NCI-H345 treated with DMSO at 0.1 percent for 48 hours (cell line): Measurements from ENCODE around the gene CSTF3.
"Not testable (repeated sequence)": the region's sequence is repeated elsewhere in the genome, so short reads cannot be mapped to it uniquely, and the experiment has no call there.

Experiments used
- DNase-seq: peaks from one replicate; lab custom pipeline; 2025; ENCODE audit not compliant: unreplicated experiment; lab: John Stamatoyannopoulos, UW

The CSTF3 gene

GRCh38 chr11:33161120-33162005, at the start of gene CSTF3:
Gene CSTF3, minus strand, starts transcription at chr11:33161480. Its CDS starts 155 bp downstream, at chr11:33161325.
- DNase-seq: peak; percentile 97

DNA sequence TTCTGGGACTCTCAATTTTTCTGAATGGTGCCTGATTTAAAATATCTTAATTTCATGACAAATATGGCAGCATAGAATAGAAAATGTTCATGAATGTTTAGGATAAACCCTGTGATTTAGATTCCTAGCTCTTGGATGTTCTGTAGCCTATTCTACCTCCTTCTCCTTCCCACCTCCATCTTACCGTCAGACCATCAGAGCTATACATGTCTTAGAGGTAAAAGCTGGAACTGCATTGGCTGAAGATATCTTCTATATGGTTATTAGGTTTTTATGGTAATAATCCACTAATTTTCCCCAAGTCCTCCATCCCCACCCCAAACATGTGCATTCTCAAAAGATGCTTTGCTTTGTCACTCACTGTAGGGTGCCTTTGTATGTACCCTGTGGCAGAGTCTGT, 46.9 kb upstream of the CSTF3 start:
- DNase-seq: no peak

GRCh38 chr11:33207408-33207985, 46.2 kb upstream of the CSTF3 start:
- no peak for DNase-seq

DNA sequence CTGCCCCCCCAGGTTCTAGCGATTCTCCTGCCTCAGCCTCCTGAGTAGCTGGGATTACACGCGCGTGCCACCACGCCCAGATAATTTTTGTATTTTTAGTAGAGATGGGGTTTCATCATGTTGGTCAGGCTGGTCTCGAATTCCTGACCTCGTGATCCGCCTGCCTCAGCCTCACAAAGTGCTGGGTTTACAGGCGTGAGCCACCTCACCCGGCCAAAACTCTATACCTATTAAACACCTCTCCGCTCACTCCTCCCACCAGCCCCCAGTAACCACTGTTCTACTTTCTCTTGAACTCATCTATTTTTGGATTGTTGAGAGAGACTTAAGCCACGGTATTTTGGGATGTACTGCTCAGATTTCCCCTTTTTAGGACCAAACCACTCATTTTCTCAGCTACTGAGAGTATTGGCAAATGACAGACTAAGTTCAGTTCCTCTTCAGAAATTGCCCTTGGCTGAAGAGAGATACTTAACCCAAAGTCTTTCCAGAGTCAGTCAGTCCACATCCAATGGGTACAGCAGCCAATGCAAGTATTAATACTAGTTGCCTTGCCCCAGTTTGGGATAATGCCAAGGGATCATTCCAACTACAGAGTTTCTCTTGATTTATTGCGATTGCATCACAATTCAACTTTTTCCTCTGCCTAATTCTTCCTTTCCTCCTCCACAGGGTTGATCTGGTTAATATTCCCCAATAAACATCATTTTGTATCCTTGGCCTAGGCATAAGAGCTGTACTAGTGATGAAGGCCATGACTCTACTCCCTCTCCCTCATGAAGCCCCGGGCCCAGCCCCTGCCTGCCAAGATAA, 36.8 kb upstream of the CSTF3 start:
- DNase-seq: no peak

DNA sequence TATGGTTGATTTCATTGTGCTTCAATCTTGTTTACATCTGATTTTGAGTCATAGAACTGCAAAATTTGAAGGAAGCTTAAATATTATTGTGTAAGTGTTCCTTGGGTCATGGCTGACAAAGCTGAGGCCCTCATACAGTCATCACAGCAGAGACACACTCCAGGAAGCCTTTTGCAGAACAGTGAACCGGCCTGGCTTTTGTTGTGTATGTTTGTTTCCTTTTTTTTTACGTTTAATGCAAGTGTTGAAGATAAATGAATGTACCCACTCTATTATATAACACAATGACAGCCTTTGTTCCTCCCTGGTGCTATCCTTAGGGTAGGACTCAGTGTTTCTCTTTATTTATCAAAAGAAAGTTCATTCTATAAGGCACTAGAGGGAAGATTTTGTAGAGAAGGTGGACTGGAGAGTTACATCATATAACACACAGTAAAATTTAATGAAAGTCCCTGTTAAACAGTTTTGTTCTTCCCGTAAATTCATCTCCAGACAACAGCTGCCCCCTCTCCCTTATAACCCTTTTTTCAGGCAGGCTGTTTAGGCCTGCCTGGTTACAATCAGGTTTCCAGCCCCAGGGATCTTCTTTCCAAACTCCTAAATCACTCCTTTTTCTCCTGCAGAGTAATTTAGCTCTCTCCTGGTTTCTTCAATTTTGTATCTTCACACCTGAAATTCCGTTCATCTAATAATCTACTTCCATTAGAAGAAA, 34.3 kb upstream of the CSTF3 start:
- peak; percentile 63 for DNase-seq

DNA sequence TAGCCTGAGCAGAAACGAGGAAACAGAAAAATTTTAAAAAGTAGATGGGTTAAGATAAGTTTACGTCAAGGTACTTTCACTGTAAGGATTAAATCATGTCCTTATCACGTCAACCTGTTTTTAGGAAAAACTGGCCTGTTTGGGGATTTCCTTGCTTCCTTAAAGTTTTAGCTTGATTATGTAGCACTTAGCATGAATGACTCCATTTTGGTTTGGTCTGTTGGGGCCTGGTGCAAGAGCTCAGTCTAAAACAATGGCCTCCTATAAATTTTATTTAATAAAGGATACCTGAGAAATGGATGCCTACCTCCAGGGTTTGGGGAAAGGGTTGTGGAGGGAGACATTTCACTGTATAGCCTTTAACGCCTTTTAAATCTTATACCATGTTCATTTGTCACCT, 33.2 kb upstream of the CSTF3 start:
- DNase-seq: no peak

DNA sequence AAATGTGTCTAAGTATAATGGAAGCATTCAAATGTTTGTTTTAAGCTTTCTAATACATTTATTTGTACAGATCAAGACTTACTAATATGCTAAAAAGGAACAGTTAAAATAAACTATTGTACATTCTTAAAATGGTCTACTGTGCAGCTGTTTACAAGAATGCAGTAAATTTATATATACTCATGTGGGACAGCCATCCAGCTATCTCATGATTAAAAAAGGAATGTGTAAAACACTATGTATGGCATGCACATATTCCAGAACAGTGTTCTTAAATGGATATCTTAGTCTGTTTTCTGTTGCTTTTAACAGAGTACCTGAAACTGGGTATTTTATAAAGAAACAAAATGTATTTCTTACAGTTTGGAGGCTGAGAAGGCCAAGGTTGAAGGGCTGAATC, 30.2 kb upstream of the CSTF3 start:
- DNase-seq: no peak

DNA sequence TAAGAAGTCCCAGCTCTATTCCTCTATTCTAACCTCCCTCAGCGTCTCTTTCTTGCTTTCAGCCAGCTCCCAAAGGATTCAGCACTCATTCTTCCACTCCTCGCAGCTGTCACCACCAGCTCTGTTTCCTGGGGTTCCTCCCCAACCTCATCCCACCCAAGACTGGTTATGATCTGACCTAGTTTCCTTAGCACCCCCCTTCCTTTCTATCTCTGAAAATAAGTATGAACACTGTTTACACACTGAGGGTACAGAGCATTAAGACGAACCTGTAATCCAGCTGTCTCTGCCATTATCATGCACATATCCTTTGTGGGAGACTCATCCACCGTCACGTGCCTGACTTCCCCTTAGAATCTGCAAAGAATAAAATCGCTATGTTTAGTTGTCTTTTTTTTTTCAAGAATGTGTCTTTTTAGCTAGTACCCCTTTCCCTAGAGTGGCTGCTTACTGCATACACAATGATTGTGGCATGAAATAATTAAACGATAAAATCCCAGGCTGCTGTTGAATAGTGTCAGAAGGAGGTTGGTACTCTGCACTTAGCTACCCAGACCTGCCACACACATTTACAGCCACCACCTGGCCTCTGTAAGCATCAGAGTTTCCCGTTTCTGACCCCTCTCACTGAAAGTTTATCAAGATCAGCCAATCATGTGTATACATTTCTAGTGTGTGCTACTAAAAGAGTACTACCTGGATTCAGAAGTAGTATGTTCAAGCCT, 26.9 kb upstream of the CSTF3 start:
- no peak for DNase-seq

DNA sequence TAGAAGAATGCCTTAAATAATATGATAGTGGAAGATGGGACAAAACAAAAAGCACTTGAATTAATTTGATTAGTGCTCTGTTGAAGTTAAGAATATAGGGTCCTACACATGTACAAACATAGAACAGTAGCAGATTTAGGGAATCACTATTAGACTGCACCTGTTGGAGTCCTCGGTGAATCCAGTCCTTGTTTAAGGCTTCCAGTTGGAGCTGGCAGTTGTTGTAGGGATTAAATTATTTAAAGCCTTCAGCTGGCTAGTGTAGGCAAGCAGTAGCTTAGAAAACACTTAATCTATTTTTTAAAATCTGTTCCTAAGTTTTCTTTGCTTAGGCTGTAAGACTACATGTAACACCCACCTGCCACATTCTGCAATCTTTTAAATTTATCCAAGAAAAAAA, 24.5 kb upstream of the CSTF3 start:
- DNase-seq: no peak

DNA sequence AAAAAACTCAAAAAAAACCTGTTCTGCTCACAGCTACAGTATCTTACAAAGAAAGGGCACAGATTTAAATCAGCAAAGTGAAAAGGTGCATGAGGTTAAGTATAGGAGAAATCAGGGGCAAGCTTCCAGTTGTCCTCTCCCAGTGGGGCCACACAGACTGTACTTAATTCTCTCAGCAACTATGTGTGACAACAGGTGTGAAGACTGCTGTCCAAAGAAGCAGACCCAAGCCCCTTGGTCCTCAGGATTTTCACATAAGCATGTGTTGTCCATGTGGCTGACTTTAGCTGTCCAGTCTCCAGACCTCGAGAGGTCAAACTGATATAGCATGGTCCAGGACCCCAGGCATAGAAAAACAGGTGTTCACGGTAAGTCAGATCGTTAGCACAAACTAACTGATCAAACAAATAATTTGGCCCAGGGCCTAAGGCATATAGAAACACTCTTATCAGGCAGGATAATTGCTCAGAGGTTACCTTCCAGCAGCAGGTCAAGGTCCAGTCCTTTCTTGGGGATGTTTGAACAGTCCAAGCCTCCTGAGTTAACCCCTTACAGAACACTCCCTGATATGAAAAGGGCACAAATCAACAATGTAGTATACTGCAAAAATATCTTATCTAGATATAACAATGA, 21.1 kb upstream of the CSTF3 start:
- no peak for DNase-seq

DNA sequence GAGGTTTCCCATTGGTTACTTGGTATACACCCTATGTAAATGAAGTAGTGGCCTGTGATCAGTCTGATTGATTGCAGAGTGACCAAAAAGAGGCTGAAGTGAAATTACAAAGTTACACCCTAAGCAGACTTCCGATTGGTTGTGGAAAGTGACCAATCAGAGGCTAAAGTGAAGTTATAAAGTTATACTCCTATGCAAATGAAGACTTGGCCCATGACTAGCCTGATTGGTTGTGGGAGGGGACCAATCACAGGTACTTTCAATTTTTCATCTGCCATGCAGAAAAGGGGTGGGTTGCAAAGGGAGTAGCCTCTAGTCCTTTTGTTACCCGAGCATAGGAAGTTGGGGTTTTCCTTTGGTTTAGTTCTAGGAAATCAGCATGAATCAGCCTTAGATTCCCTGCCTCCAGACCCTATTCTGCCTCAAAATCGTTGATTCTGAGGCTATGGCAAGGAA, 18.1 kb upstream of the CSTF3 start:
- DNase-seq: no peak

DNA sequence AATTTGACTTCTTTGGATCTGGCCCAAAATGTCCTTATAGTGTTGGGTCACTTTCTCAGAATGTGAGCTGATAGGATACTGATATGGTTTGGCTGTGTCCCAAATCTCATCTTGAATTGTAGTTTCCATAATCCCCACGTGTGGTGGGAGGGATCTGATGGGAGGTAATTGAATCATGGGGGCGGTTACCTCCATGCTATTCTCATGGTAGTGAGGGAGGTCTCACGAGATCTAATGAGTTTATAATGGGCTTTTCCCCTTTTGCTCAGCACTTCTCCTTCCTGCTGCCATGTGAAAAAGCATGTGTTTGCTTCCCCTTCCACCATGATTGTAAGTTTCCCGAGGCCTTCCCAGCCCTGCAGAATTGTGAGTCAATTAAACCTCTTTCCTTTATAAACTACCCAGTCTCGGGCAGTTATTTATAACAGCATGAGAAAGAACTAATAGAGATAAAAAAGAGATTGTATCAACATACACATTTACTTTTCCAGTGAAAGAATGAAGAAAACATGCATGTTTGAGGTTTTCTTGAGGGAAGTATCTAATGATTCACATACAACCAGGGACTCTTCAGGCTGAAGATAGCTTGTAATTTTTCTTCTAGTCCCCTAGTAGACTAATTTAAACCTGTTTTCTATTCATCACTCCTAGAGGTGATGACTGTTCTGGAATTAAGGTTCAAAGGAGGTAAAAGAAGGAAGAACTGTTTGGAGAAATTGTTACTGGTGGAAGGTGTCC, 17.3 kb upstream of the CSTF3 start:
- no peak for DNase-seq

DNA sequence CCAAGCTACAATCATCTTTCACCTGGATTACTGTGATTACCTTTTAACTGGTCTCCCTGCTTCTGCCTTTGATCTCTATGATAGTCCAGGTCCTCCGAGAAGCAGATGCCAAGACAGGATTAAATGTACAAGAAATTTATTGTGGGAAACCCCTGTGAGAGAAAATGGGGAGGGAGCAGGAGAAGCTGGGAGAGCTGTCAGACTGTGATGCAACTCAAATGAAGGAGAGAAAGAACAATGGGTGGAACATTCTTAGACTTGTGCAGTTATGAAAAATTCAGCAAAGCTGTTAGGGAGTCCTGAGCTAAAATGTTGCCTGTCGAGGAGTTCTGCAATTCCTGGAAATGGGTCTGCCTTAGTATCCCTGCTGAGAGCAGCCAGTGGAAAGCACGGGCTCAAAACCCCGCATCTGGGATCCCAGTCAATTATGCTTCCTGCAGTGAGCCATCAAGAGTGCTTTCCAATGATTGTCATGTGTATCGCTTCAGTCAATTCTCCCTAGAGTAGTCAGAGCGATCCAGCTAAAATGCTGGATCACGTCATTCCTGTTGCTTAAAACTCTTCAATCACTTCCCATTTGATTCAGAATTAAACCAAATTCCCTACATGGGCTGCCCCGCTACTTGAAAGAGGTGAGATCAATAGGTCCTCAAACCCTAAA, 16.5 kb upstream of the CSTF3 start:
- no peak for DNase-seq

DNA sequence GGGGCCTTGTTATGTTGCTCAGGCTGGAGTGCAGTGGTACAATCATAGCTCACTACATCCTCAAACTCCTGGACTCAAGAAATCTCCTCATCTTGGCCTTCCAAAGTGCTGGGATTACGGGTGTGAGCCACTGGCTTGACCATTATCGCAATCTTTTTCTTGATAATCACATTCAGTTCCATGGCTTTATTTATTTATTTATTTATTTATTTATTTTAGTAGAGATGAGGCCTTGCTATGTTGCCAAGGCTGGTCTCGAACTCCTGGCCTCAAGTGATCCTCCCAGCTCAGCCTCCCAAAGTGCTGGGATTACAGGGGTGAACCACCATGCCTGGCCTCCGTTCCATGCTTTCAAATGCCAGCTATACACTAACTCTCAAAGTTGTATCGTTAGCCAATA, 15.5 kb upstream of the CSTF3 start:
- DNase-seq: not testable (repeated sequence)

- DNase-seq: no peak
Observed at GRCh38 chr11:33172996-33173395, 11.7 kb upstream of the CSTF3 start.

DNA sequence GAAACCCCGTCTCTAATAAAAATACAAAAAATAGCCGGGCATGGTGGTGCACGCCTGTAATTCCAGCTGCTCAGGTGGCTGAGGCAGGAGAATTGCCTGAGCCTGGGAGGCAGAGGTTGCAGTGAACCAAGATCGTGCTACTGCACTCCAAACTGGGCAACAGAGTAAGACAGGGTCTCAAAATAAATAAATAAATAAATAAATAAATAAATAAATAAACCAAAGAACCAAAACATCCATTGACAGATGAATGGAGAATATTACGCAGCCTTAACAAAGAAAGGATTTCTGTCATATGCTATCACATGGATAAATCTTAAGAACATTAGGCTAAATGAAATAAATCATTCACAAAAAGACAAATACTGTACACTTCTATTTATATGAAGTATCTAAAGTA, 11.1 kb upstream of the CSTF3 start:
- no peak for DNase-seq

GRCh38 chr11:33171251-33171650, 10.0 kb upstream of the CSTF3 start:
- no peak for DNase-seq

DNA sequence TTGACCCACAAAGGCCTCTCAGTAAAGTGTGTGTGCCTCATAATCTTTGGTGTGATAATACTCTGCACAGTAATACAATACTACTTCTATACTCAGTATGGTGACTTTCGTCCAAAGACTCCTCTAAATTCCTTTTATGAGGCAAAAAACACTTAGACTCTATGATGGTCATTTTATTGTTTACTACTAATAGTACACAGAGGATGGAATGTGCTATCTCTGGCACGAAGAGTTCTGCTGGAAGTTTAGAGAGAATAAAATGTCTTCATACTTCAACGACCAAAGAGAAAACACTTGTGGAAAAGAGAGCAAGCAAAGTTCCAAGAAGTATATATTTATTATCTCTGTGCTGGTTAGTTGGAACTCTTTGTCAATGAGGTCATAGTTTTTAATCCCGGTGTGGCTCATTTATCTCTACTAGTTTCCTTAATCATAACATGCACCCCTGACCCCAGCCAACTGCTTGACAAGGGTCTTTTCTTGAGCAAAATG, 7.5 kb upstream of the CSTF3 start:
- DNase-seq: no peak

DNA sequence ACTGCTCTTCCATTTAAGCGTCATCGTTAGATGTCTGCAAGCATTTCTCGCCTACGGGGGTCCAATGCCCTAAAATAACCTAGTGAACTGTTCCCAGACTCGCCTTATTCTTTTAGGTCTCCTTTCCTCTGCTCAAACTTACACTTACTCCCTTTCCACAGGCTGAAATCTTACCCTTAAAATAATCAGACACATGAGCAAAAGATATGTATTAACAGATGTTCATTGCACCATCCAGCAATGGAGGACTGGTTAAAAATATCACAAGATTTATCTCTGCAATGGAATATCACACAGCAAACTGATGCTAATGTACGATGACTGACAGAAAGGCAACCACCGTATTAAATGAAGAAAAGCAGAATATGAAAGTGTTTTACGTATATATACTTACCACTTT, 1.6 kb upstream of the CSTF3 start:
- DNase-seq: no peak
